Omental fat pad (tissue), 4 donors: ENCODE data around the gene GNG14. TPM values are rescaled to one million over a fixed set of nuclear protein-coding genes. Genes with fewer than 3 reads are reported as not detected.
"Not testable (repeated sequence)": the region's sequence is repeated elsewhere in the genome, so short reads cannot be mapped to it uniquely, and the experiment has no call there.

ENCODE experiments used
- ATAC-seq: fragments of 150-250 bp; one replicate; pipeline ENCODE4 v1.9.1; 2016; ENCODE audit warnings: mild to moderate bottlenecking, moderate library complexity; ENCODE audit not compliant: low FRiP score
- DNase-seq: peaks from one replicate; pipeline ENCODE4 v3.0.0-alpha.2; 2019; ENCODE audit warnings: low spot score
- CTCF ChIP-seq, 3 donors: fragments of 450-650 bp; IDR thresholded peaks; one replicate each; pipeline ENCODE4 v1.5.1; 2016 to 2017; ENCODE audit warnings: antibody characterized with exemption in 3 of 3, mild to moderate bottlenecking in 3 of 3, moderate library complexity in 2 of 3
- total RNA-seq, 4 donors: library from RNA; depleted of rRNA; stranded (reverse); fragments of >200 nt; gene quantifications; one replicate each; pipeline ENCODE4 v1.1.0, GENCODE V29; 2016

Gene GNG14
- total RNA-seq, 4 donors from 2014 or later, result not detected

- ATAC-seq (no peak), DNase-seq (no peak)
- TF ChIP-seq CTCF (IDR thresholded peaks at IDR 0.05), result no peak
Measured at GRCh38 chr19:12705654-12706331, 18.0 kb downstream of the GNG14 start.

GRCh38 chr19:12706332-12706718 lies 18.5 kb downstream of the GNG14 start:
- DNase-seq (no peak), ATAC-seq (no peak)
- TF ChIP-seq CTCF (IDR thresholded peaks at IDR 0.05), result no peak

DNA sequence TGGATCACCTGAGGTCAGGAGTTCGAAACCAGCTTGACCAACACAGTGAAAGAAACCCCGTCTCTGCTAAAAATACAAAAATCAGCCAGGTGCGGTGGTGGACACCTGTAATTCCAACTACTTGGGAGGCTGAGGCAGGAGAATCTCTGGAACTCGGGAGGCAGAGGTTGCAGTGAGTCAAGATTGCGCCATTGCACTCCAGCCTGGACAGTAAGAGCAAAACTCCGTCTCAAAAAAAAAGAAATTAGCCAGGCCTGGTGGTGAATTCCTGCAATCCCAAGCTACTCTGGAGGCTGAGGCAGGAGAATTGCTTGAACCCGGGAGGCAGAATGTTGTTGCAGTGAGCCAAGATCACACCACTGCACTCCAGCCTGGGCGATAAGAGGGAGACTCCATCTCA lies 20.8 kb downstream of the GNG14 start:
- no peak for DNase-seq
- ATAC-seq, result no peak
- no peak for TF ChIP-seq CTCF (IDR thresholded peaks at IDR 0.05)

GRCh38 chr19:12711187-12711586 lies 23.4 kb downstream of the GNG14 start:
- no peak for ATAC-seq
- no peak for DNase-seq
- no peak for TF ChIP-seq CTCF (IDR thresholded peaks at IDR 0.05)

DNA sequence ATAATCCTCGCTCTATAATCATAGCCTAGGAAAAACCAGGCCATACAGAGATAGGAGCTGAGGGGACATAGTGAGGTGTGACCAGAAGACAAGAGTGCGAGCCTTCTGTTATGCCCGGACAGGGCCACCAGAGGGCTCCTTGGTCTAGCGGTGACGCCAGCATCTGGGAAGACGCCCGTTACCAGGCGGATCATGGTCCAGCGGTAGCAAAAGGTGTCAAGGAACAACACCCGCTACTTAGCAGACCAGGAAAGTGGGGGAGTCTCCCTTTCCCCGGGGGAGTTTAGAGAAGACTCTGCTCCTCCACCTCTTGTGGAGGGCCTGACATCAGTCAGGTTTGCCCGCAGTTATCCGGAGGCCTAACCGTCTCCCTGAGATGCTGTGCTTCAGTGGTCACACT lies 24.3 kb downstream of the GNG14 start:
- not testable (repeated sequence) for ATAC-seq, DNase-seq

- ATAC-seq, DNase-seq: not testable (repeated sequence)
Measured at GRCh38 chr19:12713304-12713703, 25.5 kb downstream of the GNG14 start.

- no peak for TF ChIP-seq CTCF (IDR thresholded peaks at IDR 0.05)
- DNase-seq (no peak), ATAC-seq (no peak)
Measured at GRCh38 chr19:12715102-12715501, 27.3 kb downstream of the GNG14 start.

DNA sequence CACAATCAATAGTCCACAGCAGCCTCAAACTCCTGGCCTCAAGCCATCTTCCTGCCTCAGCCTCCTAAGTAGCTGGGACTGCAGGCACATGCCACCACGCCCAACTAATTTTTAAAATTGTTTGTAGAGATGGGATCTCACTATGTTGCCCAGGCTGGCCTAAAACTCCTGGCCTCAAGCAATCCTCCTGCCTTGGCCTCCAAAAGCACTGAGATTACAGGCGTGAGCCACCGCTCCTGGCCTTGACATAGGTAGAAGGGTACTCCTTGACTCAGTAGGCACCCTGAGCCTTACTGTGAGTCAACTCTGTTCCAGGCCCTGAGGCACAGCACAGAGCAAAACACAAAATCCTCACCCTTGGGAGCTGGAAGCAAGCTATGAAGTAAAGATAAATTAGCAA lies 28.1 kb downstream of the GNG14 start:
- DNase-seq (no peak), ATAC-seq (no peak)
- no peak for TF ChIP-seq CTCF (IDR thresholded peaks at IDR 0.05)
